ENCODE results near the gene SLC6A20. TPM values are rescaled to one million over a fixed set of nuclear protein-coding genes. Genes with fewer than 3 reads are reported as not detected.

Gene SLC6A20
- total RNA-seq, 1 experiment from 2014 or later: not detected

DNA sequence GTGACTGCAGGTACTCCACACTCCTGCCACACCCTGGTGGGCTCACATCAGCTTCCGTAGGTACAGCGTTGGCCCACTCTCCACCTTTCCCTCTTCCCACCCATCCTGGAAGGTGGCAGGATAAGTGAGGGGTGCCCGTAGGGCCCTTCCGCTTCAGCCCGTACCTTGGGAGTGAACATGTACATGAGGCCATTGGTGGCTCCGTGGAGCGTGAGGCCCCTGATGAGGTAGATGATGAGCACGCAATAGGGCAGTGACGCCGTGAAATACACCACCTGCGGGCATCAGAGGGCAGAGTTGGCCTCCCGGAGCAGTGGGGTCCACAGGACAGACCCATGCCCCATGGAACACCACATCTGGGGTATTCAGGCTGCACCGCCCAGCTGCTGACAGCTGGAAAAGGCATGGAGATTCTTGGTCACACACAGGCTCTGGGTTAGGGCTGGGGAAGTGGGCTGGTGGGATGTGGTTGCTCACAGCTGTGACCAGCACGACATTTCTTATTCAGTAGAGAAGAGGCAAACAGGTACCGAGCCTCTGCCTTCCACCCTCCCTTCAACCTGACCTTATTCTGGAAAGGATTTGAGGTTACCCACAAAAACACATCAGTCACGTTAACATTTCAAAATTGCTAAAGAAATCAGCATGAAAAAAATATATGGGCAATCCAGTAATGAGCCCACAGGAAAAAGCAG, 23.8 kb downstream of the SLC6A20 start:
- ChIA-PET POLR2A (interaction anchor here (0.6 kb wide), 1 partner anchor 222 kb away, joined by 4 read pairs; no protein-coding TSS in a partner anchor), CTCF (interaction anchor here (0.9 to 3.1 kb wide), 2 partner anchors 9 to 11 kb away, joined by 3 to 12 read pairs; no protein-coding TSS in a partner anchor)
- Mint-ChIP-seq H3K9me3 (ENCODE audit: unreplicated experiment) (no peaks in the 10 kb centered on the region), H3K27me3 (ENCODE audit: insufficient read depth, unreplicated experiment) (peaks cover 89% of the 10 kb centered on the region), H3K4me3 (ENCODE audit: unreplicated experiment) (no peak overlapping the region), H3K27ac (ENCODE audit: low read depth, unreplicated experiment) (no peak overlapping the region), H3K36me3 (ENCODE audit: insufficient read depth, unreplicated experiment) (no peaks in the 10 kb centered on the region), H3K4me1 (ENCODE audit: insufficient read depth, unreplicated experiment) (no peaks in the 10 kb centered on the region)
- TF ChIP-seq, protein P1, sequence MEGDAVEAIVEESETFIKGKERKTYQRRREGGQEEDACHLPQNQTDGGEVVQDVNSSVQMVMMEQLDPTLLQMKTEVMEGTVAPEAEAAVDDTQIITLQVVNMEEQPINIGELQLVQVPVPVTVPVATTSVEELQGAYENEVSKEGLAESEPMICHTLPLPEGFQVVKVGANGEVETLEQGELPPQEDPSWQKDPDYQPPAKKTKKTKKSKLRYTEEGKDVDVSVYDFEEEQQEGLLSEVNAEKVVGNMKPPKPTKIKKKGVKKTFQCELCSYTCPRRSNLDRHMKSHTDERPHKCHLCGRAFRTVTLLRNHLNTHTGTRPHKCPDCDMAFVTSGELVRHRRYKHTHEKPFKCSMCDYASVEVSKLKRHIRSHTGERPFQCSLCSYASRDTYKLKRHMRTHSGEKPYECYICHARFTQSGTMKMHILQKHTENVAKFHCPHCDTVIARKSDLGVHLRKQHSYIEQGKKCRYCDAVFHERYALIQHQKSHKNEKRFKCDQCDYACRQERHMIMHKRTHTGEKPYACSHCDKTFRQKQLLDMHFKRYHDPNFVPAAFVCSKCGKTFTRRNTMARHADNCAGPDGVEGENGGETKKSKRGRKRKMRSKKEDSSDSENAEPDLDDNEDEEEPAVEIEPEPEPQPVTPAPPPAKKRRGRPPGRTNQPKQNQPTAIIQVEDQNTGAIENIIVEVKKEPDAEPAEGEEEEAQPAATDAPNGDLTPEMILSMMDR (IDR thresholded peaks at IDR 0.05; ENCODE audit: unreplicated experiment): no peak
- intact Hi-C loops (cut with micrococcal nuclease): no loop called here
- no TSS peak for BruUV-seq (replicated peaks)
- no peak for DNase-seq (ENCODE audit: unreplicated experiment)

DNA sequence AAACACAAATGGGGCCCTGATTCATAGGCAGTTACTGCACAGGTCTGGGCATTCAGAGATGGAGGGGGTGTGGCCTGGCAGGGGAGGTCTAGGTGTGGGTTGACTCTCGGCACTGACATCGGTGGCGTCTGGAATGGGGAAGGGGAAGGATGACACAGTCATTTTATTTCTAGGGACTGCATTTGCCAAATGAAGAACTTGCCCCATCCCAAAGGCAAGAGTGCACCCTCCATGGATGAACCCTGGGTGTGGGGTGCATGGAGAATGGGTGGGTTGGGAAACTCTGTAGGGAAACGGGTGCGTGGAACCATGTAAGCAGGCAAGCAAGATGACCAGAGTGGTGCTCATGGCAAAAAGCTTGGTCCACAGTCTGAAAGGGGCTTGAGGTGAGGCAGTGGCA, 24.5 kb downstream of the SLC6A20 start:
- no peaks in the 10 kb centered on the region for H3K36me3 Mint-ChIP-seq (ENCODE audit: insufficient read depth, unreplicated experiment)
- intact Hi-C loops (cut with micrococcal nuclease): no loop called here
- CTCF ChIA-PET: interaction anchor here (0.6 to 3.1 kb wide), 3 partner anchors 11 to 1448 kb away, joined by 3 to 12 read pairs (median 4); no protein-coding TSS in a partner anchor
- DNase-seq (ENCODE audit: unreplicated experiment): no peak
- no TSS peak for BruUV-seq (replicated peaks)
- H3K27ac Mint-ChIP-seq (ENCODE audit: low read depth, unreplicated experiment): no peak overlapping the region
- H3K4me3 Mint-ChIP-seq (ENCODE audit: unreplicated experiment): no peak overlapping the region
- TF ChIP-seq, protein P1 (IDR thresholded peaks at IDR 0.05; ENCODE audit: unreplicated experiment): no peak
- H3K27me3 Mint-ChIP-seq (ENCODE audit: insufficient read depth, unreplicated experiment): peaks cover 96% of the 10 kb centered on the region
- POLR2A ChIA-PET: interaction anchor here (0.6 kb wide), 1 partner anchor 180 kb away, joined by 4 read pairs; no protein-coding TSS in a partner anchor
- H3K9me3 Mint-ChIP-seq (ENCODE audit: unreplicated experiment): no peaks in the 10 kb centered on the region
- H3K4me1 Mint-ChIP-seq (ENCODE audit: insufficient read depth, unreplicated experiment): no peaks in the 10 kb centered on the region

DNA sequence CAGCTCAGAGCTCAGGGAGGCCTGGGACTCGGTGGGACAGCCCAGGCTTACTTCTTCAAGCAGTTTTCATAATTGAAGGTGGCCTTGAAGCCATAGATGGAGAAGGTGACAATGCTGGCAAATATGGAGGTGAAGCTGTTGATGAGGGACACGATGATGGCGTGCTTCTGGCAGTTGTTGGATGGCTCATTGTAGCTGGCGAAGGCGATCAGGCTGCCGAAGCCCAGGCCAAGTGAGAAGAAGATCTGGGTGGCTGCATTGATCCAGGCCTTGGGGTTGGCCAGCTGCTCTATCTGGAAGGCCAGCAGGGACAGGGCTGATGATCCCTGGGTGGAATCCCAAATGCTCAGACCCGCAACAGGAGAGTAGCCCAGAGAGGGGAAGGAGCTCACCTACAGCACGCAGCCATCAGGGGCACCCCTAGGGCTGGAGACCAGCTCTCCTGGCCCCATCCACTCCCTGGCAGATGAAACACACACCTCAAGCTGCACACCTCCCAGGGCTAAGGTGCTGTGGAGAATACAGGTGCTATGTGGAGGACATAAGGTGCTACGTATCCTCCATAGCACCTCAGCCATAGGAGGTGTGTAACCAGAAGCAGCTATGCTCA, 25.1 kb downstream of the SLC6A20 start:
- TF ChIP-seq, protein P1 (IDR thresholded peaks at IDR 0.05; ENCODE audit: unreplicated experiment): no peak
- no peak overlapping the region for H3K27ac Mint-ChIP-seq (ENCODE audit: low read depth, unreplicated experiment)
- ChIA-PET CTCF (interaction anchor here (0.6 to 3.1 kb wide), 3 partner anchors 10 to 1448 kb away, joined by 3 to 12 read pairs (median 4); no protein-coding TSS in a partner anchor), POLR2A (interaction anchor here (0.6 kb wide), 1 partner anchor 181 kb away, joined by 4 read pairs; no protein-coding TSS in a partner anchor)
- peaks cover 95% of the 10 kb centered on the region for H3K27me3 Mint-ChIP-seq (ENCODE audit: insufficient read depth, unreplicated experiment)
- H3K9me3 Mint-ChIP-seq (ENCODE audit: unreplicated experiment): no peaks in the 10 kb centered on the region
- H3K4me3 Mint-ChIP-seq (ENCODE audit: unreplicated experiment): no peak overlapping the region
- H3K36me3 Mint-ChIP-seq (ENCODE audit: insufficient read depth, unreplicated experiment): no peaks in the 10 kb centered on the region
- intact Hi-C loops (cut with micrococcal nuclease): no loop called here
- no peak for DNase-seq (ENCODE audit: unreplicated experiment)
- no TSS peak for BruUV-seq (replicated peaks)
- H3K4me1 Mint-ChIP-seq (ENCODE audit: insufficient read depth, unreplicated experiment): no peaks in the 10 kb centered on the region

DNA sequence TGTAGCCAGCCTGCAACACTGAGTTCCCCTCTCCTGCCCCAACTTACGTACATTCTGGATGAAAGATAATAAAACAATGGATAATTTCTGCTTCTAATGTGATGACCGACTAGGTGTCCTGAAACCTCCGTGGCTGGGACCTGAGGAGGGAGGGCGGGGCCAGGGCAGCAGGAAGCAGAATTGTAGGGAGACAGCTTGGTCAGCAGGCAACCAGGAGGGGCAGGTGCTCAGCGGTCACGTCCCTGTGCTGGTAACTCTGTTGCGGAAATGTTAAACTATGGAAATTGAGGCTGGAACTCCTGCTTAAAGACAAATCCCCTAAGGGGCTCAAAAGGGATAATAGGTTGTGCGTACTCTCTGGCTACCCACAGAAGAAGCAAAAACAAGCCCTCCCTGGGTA, 30.4 kb downstream of the SLC6A20 start:
- TF ChIP-seq, protein P1 (IDR thresholded peaks at IDR 0.05; ENCODE audit: unreplicated experiment): no peak
- no peak for DNase-seq (ENCODE audit: unreplicated experiment)
- H3K36me3 Mint-ChIP-seq (ENCODE audit: insufficient read depth, unreplicated experiment): no peaks in the 10 kb centered on the region
- intact Hi-C loops (cut with micrococcal nuclease): loop anchor here (10.0 kb wide), 1 partner anchor 609 kb away; the partner anchor contains the start of gene CCR5
- no peak overlapping the region for H3K4me3 Mint-ChIP-seq (ENCODE audit: unreplicated experiment)
- H3K4me1 Mint-ChIP-seq (ENCODE audit: insufficient read depth, unreplicated experiment): peaks cover 6% of the 10 kb centered on the region
- H3K27me3 Mint-ChIP-seq (ENCODE audit: insufficient read depth, unreplicated experiment): peaks cover 42% of the 10 kb centered on the region
- CTCF ChIA-PET: interaction anchor here (1.0 kb wide), 1 partner anchor 51 kb away, joined by 3 read pairs; no protein-coding TSS in a partner anchor
- H3K27ac Mint-ChIP-seq (ENCODE audit: low read depth, unreplicated experiment): no peak overlapping the region
- BruUV-seq (replicated peaks): no TSS peak
- no peaks in the 10 kb centered on the region for H3K9me3 Mint-ChIP-seq (ENCODE audit: unreplicated experiment)
- POLR2A ChIA-PET: interaction anchor here (0.6 kb wide), 1 partner anchor 25 kb away, joined by 3 read pairs; no protein-coding TSS in a partner anchor

All from MCF 10A (cell line).